ENCODE data around the gene OR6B2. TPM values are rescaled to one million over a fixed set of nuclear protein-coding genes. Genes with fewer than 3 reads are reported as not detected.

OR6B2 gene
- total RNA-seq, 1 donor from 2014 or later: not detected

GRCh38 chr2:240069829-240070228 is 39.6 kb upstream of the OR6B2 start:
- H3K27me3 ChIP-seq: no peaks in the 10 kb centered on the region
- DNase-seq (ENCODE audit: extremely low spot score in 2 of 2): no peak
- TF ChIP-seq POLR2A (IDR thresholded peaks at IDR 0.05): no peak
- TF ChIP-seq CTCF (IDR thresholded peaks at IDR 0.05): no peak
- no peak for TF ChIP-seq POLR2AphosphoS5 (IDR thresholded peaks at IDR 0.05; ENCODE audit: insufficient read depth in 1 of 2, low read depth in 1 of 2)
- H3K36me3 ChIP-seq: no peaks in the 10 kb centered on the region
- no peaks in the 10 kb centered on the region for H3K4me1 ChIP-seq
- intact Hi-C loops (cut with DNase I): no loop called here
- no peaks in the 10 kb centered on the region for H3K9me3 ChIP-seq
- H3K27ac ChIP-seq: no peak overlapping the region
- H3K4me3 ChIP-seq: no peak overlapping the region

GRCh38 chr2:240068193-240068592 is 38.0 kb upstream of the OR6B2 start:
- intact Hi-C loops (cut with DNase I): no loop called here
- no peak for TF ChIP-seq POLR2AphosphoS5 (IDR thresholded peaks at IDR 0.05; ENCODE audit: insufficient read depth in 1 of 2, low read depth in 1 of 2)
- H3K27ac ChIP-seq: no peak overlapping the region
- no peaks in the 10 kb centered on the region for H3K4me1 ChIP-seq
- H3K9me3 ChIP-seq: no peaks in the 10 kb centered on the region
- H3K36me3 ChIP-seq: no peaks in the 10 kb centered on the region
- H3K27me3 ChIP-seq: no peaks in the 10 kb centered on the region
- H3K4me3 ChIP-seq: no peak overlapping the region
- no peak for DNase-seq (ENCODE audit: extremely low spot score in 2 of 2)

GRCh38 chr2:240066489-240066888 is 36.3 kb upstream of the OR6B2 start:
- Histone ChIP-seq H3K9me3 (no peaks in the 10 kb centered on the region), H3K36me3 (no peaks in the 10 kb centered on the region), H3K27me3 (no peaks in the 10 kb centered on the region), H3K4me3 (no peak overlapping the region), H3K4me1 (no peaks in the 10 kb centered on the region), H3K27ac (no peak overlapping the region)
- intact Hi-C loops (cut with DNase I): no loop called here
- TF ChIP-seq POLR2AphosphoS5 (IDR thresholded peaks at IDR 0.05; ENCODE audit: insufficient read depth in 1 of 2, low read depth in 1 of 2): no peak
- DNase-seq (ENCODE audit: extremely low spot score in 2 of 2): no peak

GRCh38 chr2:240064898-240065297 is 34.7 kb upstream of the OR6B2 start:
- no peak for DNase-seq (ENCODE audit: extremely low spot score in 2 of 2)
- intact Hi-C loops (cut with DNase I): no loop called here
- no peaks in the 10 kb centered on the region for H3K9me3 ChIP-seq
- H3K27ac ChIP-seq: no peak overlapping the region
- no peaks in the 10 kb centered on the region for H3K27me3 ChIP-seq
- TF ChIP-seq POLR2AphosphoS5 (IDR thresholded peaks at IDR 0.05; ENCODE audit: insufficient read depth in 1 of 2, low read depth in 1 of 2) (no peak), POLR2A (IDR thresholded peaks at IDR 0.05) (no peak), CTCF (IDR thresholded peaks at IDR 0.05) (no peak)
- no peaks in the 10 kb centered on the region for H3K36me3 ChIP-seq
- no peaks in the 10 kb centered on the region for H3K4me1 ChIP-seq
- no peak overlapping the region for H3K4me3 ChIP-seq

- H3K36me3 ChIP-seq: no peaks in the 10 kb centered on the region
- no peaks in the 10 kb centered on the region for H3K4me1 ChIP-seq
- H3K4me3 ChIP-seq: no peak overlapping the region
- no peaks in the 10 kb centered on the region for H3K27me3 ChIP-seq
- DNase-seq (ENCODE audit: extremely low spot score in 2 of 2): no peak
- intact Hi-C loops (cut with DNase I): no loop called here
- TF ChIP-seq POLR2AphosphoS5 (IDR thresholded peaks at IDR 0.05; ENCODE audit: insufficient read depth in 1 of 2, low read depth in 1 of 2) (no peak), CTCF (IDR thresholded peaks at IDR 0.05) (peak; percentile 35 to 49 (median 44)), POLR2A (IDR thresholded peaks at IDR 0.05) (no peak)
- H3K27ac ChIP-seq: no peak overlapping the region
- H3K9me3 ChIP-seq: no peaks in the 10 kb centered on the region
Measured at GRCh38 chr2:240060977-240061591, 30.9 kb upstream of the OR6B2 start.

- Histone ChIP-seq H3K4me3 (no peak overlapping the region), H3K36me3 (no peaks in the 10 kb centered on the region), H3K27me3 (no peaks in the 10 kb centered on the region), H3K9me3 (no peaks in the 10 kb centered on the region), H3K4me1 (no peaks in the 10 kb centered on the region), H3K27ac (no peak overlapping the region)
- TF ChIP-seq CTCF (IDR thresholded peaks at IDR 0.05): no peak
- no peak for TF ChIP-seq POLR2AphosphoS5 (IDR thresholded peaks at IDR 0.05; ENCODE audit: insufficient read depth in 1 of 2, low read depth in 1 of 2)
- no peak for TF ChIP-seq POLR2A (IDR thresholded peaks at IDR 0.05)
- intact Hi-C loops (cut with DNase I): loop anchor here (5.0 kb wide), 1 partner anchor 91 kb away; no protein-coding TSS in a partner anchor
- DNase-seq (ENCODE audit: extremely low spot score in 2 of 2): no peak
Measured at GRCh38 chr2:240056678-240057077, 26.4 kb upstream of the OR6B2 start.
